Measurements from ENCODE around the gene YBX2. TPM values are rescaled to one million over a fixed set of nuclear protein-coding genes. Genes with fewer than 3 reads are reported as not detected.

Gene YBX2
- total RNA-seq, 4 donors from 2014 or later = 1.2 to 4.1 (median 2.1) TPM

DNA sequence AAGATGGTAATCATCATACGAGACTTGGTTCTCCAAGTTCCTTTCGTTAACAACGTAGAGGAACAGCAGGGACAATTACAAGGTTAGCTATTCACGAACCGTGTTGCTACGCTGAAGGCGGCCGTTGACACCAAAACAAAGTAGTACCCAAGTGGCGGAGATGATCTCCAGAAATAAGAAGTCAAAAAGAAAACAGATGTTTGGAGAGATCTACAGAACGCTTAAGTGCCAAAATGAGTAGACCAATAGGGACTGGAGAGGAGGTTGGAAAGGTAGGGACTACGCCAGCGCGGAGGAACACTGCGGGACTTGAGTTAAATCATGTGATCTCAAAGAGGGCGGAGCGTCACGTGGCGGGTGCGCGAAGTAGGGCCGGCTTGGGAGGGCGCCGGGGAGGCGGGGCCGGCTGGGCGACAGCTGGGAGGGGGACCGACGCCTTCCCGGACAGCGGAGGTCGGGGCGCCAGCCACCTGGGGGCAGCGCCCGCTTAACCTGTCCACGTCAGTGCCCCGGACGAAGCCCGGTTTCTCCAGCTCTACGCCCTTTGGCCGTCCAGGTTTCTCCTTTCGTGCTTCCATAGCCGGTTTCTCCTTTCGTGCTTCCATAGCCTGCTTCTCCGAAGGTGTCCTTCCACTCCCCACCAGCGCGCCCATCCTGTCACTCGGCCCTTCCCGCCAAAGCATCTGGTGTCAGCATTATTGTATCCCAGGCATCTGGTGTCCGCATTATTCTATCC lies 51.6 kb downstream of the YBX2 start:
- Histone ChIP-seq H3K27me3 (no peaks in the 10 kb centered on the region), H3K9me3 (no peaks in the 10 kb centered on the region), H3K4me3 (replicated peaks in 1 of 3) (peak overlapping the region; percentile 14 to 86 (median 28)), H3K4me1 (peaks cover 17 to 25% of the 10 kb centered on the region in 2 donors), H3K27ac (peak overlapping the region; percentile 85 to 99 (median 95)), H3K36me3 (peaks cover 19 to 21% of the 10 kb centered on the region in 2 donors)
- TF ChIP-seq, protein P1, sequence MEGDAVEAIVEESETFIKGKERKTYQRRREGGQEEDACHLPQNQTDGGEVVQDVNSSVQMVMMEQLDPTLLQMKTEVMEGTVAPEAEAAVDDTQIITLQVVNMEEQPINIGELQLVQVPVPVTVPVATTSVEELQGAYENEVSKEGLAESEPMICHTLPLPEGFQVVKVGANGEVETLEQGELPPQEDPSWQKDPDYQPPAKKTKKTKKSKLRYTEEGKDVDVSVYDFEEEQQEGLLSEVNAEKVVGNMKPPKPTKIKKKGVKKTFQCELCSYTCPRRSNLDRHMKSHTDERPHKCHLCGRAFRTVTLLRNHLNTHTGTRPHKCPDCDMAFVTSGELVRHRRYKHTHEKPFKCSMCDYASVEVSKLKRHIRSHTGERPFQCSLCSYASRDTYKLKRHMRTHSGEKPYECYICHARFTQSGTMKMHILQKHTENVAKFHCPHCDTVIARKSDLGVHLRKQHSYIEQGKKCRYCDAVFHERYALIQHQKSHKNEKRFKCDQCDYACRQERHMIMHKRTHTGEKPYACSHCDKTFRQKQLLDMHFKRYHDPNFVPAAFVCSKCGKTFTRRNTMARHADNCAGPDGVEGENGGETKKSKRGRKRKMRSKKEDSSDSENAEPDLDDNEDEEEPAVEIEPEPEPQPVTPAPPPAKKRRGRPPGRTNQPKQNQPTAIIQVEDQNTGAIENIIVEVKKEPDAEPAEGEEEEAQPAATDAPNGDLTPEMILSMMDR (IDR thresholded peaks at IDR 0.05) = peak in 1 of 6 experiments; percentile 4
- peak; percentile 4 to 69 for TF ChIP-seq POLR2A (IDR thresholded peaks at IDR 0.05)
- 1% methylated on average over 40 to 47 of the region's 49 CpGs for WGBS, 2 donors
- intact Hi-C loops (cut with DNase I) = no loop called here
- DNase-seq = peak; percentile 96 to 97

- Histone ChIP-seq H3K27me3 (no peaks in the 10 kb centered on the region), H3K9me3 (no peaks in the 10 kb centered on the region), H3K27ac (peak within 1 kb of the TSS; percentile 85 to 99 (median 95)), H3K4me3 (replicated peaks in 1 of 3) (peak within 1 kb of the TSS; percentile 28 to 86 (median 78)), H3K36me3 (peaks cover 19 to 21% of the 10 kb centered on the region in 2 donors), H3K4me1 (peaks cover 17 to 30% of the 10 kb centered on the region in 2 donors)
- peak; percentile 92 to 94 for DNase-seq
- TF ChIP-seq, protein P1 (IDR thresholded peaks at IDR 0.05) = no peak
- TF ChIP-seq POLR2A (IDR thresholded peaks at IDR 0.05) = peak in 1 of 2 donors; percentile 74
- intact Hi-C loops (cut with DNase I) = no loop called here
- 0% methylated on average over 33 to 58 of the region's 62 CpGs for WGBS, 2 donors
Observed at GRCh38 chr17:7241783-7242716, 52.4 kb downstream of the YBX2 start, which contains the start of gene GABARAP. TSS of gene GABARAP (minus strand) at chr17:7242449. CDS start at chr17:7242330, 119 bp downstream.

DNA sequence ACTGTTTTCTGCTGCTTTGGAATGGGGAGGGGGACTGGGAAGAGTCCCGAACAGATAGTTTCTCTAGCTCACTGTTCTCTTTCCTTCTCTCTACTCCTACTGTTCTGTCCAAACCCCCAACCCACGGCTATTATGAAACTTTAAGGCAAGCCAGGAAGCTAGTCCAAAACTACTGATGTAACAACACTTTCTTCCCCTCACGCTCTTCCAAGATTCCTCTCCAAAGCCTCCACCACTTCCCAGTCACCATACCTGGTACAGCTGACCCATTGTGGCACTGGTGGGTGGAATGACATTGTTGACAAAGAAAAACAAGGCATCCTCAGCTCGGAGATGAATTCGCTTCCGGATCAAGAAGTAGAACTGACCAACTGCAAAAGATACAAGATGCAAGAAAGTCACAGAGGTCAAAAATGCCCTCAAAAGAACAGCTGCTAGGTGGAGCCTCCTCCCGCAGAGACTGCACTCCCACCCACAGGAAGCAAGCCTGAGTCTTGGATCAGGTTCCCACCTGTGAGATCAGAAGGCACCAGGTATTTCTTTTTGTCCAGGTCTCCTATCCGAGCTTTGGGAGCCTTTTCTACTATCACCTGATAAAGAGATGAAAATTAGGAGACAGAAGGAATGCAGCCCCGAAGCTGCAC lies 53.2 kb downstream of the YBX2 start:
- TF ChIP-seq, protein P1 (IDR thresholded peaks at IDR 0.05) = no peak
- no peak for TF ChIP-seq POLR2A (IDR thresholded peaks at IDR 0.05)
- intact Hi-C loops (cut with DNase I) = no loop called here
- Histone ChIP-seq H3K27me3 (no peaks in the 10 kb centered on the region), H3K36me3 (peaks cover 16 to 20% of the 10 kb centered on the region in 2 donors), H3K4me1 (peaks cover 17 to 30% of the 10 kb centered on the region in 2 donors), H3K27ac (peak overlapping the region; percentile 85 to 99 (median 95)), H3K4me3 (replicated peaks in 1 of 3) (peak overlapping the region; percentile 28 to 86 (median 78)), H3K9me3 (no peaks in the 10 kb centered on the region)
- WGBS, 2 donors = 27 to 35% methylated on average over 9 of the region's 9 CpGs
- DNase-seq = no peak

DNA sequence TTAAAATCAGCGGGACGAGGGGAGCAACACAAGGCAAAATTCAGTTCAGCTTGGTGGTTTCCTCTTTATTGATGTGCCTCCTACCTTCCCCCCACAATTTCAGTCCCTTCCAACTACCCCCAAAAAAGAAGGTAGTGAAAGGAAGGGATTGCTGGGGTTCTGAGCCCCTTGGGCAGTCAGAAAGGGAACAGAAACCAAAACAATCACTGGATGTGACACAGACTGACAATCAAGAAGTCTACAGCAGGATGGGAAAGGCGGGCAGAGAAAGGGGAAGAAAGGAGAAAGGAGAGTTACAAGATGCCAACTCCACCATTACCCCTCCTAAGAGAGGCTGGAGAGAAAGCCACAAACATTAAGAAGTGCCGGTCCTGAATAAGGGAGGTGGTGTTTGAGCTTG lies 54.1 kb downstream of the YBX2 start:
- no peaks in the 10 kb centered on the region for H3K9me3 ChIP-seq
- H3K36me3 ChIP-seq = peaks cover 13 to 25% of the 10 kb centered on the region in 2 donors
- H3K4me3 ChIP-seq (replicated peaks in 1 of 3) = no peak overlapping the region
- H3K27ac ChIP-seq = peak overlapping the region in 2 of 3 donors; percentile 16 to 95
- TF ChIP-seq, protein P1 (IDR thresholded peaks at IDR 0.05) = no peak
- TF ChIP-seq POLR2A (IDR thresholded peaks at IDR 0.05) = no peak
- no peaks in the 10 kb centered on the region for H3K27me3 ChIP-seq
- WGBS, 2 donors = 77 to 80% methylated on average over 4 of the region's 4 CpGs
- no peak for DNase-seq
- peaks cover 17 to 30% of the 10 kb centered on the region in 2 donors for H3K4me1 ChIP-seq
- intact Hi-C loops (cut with DNase I) = no loop called here

Data from thyroid gland (tissue), 4 donors.